Sigmoid colon (tissue), 4 donors: ENCODE data around the gene CFI.

ENCODE experiments used
- POLR2A ChIP-seq, 2 donors: fragments of 450-650 bp; IDR thresholded peaks; one replicate each; pipeline ENCODE4 v1.6.1; 2016; ENCODE audit warnings: antibody characterized with exemption in 2 of 2, mild to moderate bottlenecking in 2 of 2, moderate library complexity in 2 of 2
- POLR2AphosphoS5 ChIP-seq, 4 donors: sonication (generic); formaldehyde crosslinking; IDR thresholded peaks; one replicate each; pipeline ENCODE4 v1.6.1; 2017; ENCODE audit warnings: antibody characterized with exemption in 4 of 4
- TF ChIP-seq, protein P1 (sequence below), 4 experiments: fragments of 450-650 bp in 3 of 4; fragments of 200-600 bp in 1 of 4; IDR thresholded peaks; one replicate each; pipeline ENCODE4 v1.5.1; 2016 to 2019; ENCODE audit warnings: antibody characterized with exemption in 4 of 4, mild to moderate bottlenecking in 3 of 4, moderate library complexity in 2 of 4

DNA sequence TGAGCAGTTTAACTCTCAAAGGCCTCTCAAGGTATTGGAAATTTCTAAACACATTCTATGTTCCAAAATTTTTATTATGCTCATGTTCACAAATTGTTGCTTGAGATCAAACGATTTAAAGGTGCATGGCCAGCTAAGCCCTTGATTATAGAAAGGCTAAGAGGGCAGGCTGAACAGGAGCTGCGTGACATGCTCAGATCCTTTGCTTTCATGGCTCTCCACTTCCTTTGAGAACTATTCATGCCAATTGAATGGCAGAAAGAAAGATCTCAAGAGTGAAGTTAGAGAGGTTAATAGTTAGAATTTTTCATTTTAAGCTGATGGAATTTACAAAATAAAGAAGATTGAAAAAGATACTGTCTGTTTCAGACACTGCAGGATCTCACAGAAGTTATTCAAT lies 46.7 kb upstream of the CFI start:
- TF ChIP-seq, protein P1, sequence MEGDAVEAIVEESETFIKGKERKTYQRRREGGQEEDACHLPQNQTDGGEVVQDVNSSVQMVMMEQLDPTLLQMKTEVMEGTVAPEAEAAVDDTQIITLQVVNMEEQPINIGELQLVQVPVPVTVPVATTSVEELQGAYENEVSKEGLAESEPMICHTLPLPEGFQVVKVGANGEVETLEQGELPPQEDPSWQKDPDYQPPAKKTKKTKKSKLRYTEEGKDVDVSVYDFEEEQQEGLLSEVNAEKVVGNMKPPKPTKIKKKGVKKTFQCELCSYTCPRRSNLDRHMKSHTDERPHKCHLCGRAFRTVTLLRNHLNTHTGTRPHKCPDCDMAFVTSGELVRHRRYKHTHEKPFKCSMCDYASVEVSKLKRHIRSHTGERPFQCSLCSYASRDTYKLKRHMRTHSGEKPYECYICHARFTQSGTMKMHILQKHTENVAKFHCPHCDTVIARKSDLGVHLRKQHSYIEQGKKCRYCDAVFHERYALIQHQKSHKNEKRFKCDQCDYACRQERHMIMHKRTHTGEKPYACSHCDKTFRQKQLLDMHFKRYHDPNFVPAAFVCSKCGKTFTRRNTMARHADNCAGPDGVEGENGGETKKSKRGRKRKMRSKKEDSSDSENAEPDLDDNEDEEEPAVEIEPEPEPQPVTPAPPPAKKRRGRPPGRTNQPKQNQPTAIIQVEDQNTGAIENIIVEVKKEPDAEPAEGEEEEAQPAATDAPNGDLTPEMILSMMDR (IDR thresholded peaks at IDR 0.05) = no peak
- TF ChIP-seq POLR2A (IDR thresholded peaks at IDR 0.05) (no peak), POLR2AphosphoS5 (IDR thresholded peaks at IDR 0.05) (no peak)
